Stimulated activated CD4-positive, alpha-beta T cell treated with anti-CD3 and anti-CD28 coated beads, Interleukin-4, amount 100 ng/mL, for 1 hour (primary cell): Measurements from ENCODE around the gene CORO1A.
"Not testable (repeated sequence)": the region's sequence is repeated elsewhere in the genome, so short reads cannot be mapped to it uniquely, and the experiment has no call there.

Experiments
- DNase-seq: peaks from one replicate; pipeline ENCODE4 v3.0.0-alpha.2; 2020

The CORO1A gene

DNA sequence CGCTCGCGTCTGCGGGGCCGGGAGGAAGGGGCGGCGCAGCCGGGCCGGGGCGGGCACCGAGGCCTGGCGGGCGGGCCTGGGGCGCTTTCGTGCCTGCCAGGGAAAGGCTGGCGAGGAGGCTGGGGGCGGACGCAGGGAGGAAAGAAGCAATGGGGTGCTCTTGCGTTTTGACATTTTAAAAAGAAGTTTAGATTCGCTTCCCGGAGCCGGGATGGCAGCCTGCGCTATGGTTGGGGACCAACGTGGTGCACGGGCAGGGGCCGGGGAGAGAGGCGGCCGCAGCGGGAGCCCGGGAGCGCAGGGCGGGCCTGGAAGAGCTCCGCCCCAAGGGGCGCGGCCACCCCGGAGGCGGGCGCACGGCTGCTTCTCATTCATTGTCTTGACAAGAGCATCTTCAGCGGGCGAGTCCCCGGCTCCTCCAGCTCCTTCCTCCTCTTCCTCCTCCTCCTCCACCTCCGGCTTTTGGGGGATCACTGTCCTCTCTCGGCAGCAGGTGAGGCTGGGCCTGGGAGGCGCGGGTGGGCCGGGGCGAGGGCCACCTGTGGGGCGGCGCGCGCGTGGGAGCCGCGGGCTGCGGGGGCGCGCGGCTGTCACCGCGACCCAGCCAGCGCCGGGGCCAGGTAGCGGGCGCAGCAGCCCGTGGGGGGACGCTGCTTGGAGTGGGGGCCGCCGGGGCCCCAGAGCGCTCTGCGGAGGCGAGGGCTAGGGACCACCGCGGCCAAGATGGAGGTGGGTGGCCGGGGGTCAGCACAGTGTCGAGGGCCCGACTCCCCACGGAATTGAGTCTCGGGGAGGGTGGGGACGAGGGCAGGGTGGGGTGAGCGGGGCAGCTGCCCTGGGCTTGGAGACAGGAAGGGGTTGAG lies at the start of gene CORO1A:
CORO1A (plus strand) TSS at position 370 of the 863 bp plus-strand sequence. CDS start 1,608 bp downstream, outside the sequence.
- peak; percentile 82 for DNase-seq

DNA sequence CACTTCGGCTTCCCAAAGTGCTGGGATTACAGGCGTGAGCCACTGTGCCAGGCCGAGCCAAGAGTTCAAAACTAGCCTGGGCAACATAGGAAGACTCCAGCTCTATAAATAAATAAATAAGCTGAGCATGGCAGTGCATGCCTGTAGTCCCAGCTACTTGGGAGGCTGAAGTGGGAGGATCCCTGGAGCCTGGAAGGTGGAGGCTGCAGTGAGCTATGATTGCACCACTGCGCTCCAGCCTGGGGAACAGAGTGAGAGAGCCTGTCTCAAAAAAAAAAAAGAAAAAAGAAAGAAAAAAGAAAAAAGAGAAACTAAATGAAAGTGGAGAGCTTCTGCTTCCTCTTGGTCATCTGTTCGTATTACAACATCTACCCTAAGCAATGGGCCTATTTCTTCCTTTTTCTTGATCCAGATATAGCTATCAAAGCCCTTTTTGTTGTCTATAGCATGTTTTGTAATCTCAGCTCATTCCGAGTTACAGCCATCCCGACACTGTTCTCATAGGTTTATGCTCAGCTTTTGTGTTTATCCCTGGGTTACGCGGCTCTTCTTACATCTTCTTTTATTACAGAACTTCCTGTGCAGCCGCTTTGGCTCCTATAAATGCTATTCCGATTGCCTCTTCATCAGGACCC lies 46.3 kb upstream of the CORO1A start:
- no peak for DNase-seq

DNA sequence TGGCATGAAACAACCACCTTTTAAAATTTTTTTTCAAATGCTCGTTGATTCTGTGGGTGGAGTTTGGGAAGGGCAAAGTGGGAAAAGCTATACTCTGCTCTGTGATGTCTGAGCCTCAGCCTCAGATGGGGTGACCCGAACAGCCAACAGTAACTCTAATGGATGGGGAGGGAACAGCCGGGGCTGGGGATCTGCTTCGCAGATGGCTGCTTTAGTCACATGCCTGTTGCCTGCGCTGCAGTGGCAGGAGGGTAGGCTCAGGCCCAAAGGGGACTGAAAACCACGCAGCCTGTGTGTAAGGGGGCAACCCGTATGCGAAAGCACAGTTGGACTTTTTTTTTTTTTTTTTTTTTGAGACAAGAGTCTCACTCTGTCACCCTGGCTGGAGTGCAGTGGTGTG lies 45.5 kb upstream of the CORO1A start:
- DNase-seq, result no peak

DNA sequence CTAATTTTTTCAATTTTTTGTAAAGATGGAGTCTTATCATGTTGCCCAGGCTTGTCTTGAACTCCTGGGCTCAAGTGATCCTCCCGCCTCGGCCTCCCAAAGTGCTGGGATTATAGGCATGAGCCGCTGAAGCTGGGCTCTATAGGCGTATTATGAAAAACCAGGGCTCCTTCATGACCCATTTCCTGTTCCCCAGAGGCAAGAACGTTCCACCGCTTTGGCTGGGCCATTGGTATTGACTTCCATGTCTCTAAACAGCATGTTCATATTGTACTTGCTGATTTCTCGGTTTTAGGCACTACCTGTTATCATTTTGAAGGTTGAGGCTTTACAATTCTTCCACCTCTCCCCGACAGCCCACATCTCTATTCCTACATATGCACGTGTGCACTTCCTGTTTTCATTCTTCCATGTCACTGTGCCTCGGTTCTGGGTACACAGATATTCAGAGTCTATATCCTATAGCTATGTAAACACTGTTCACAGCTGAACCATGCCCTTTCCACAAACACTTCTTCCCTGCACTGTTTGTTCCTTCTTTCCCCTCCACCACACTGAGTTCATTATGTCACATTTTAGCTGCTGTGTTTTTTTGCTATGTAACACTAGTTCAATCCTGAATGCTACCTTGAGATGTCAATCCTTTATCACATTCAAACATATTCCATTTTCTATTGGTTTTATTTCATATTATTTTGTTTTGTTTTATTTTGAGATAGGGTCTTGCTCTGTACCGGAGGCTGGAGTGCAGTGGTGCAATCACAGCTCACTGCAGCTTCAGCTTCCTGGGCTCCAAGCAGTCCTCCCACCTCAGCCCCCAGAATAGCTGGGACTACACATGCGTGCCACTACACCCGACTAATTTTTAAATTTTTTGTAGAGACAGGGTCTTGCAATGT lies 43.6 kb upstream of the CORO1A start:
- DNase-seq, result no peak

DNA sequence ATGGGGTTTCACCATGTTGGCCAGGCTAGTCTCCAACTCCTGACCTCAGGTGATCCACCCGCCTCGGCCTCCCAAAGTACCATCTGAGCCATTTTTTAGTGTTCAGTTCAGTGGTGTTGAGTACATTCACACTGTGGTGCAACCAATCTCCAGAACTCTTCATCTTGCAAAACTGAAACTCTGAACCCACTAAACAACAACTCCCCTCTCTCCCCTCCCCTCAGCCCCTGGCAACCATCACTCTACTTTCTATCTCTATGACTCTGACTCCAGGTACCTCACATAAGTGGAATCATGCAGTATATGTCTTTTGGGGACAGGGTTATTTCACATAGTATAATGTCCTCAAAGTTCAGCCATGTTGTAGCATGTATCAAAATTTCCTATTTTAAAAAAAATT lies 41.7 kb upstream of the CORO1A start:
- no peak for DNase-seq

DNA sequence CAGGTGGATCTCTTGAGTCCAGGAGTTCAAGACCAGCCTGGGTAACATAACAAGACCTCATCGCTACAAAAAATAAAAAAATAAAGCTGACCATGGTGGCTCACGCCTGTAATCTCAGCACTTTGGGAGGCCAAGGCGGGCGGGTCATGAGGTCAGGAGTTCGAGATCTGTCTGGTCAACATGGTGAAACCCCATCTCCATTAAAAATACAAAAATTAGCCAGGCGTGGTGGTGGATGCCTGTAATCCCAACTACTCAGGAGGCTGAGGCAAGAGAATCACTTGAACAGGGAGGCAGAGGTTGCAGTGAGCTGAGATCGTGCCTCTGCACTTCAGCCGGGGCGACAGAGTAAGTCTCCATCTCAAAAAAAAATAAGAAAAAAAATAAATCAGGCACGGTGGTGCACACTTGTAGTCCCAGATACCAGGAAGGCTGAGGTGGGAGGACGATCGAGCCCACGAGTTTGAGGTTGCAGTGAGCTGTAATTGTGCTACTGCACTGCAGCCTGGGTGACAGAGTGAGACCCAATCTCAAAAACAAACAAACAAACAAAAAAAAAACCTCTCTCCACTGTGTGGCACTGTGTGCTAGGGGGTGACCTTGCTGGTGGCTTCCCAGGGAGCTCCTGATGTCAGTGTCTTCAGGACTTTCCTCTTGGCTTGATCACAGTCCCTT lies 40.6 kb upstream of the CORO1A start:
- DNase-seq, result no peak

DNA sequence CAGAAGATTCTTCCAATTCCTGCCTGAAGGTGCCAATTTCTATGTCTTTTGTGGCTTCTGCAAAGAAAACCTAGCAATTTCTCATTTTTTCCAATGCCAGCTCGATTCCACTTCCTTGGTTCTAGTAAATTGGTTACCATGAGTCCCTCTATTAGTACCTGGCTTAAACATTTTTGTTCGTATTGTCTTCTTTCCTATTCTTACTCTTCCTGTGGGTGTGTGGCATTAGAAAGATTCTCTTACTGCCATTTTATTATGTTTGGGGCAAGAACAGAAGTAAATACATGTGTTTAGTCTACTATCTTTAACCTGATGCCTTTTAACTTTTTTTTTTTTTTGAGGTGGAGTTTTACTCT lies 40.1 kb upstream of the CORO1A start:
- DNase-seq, result no peak

DNA sequence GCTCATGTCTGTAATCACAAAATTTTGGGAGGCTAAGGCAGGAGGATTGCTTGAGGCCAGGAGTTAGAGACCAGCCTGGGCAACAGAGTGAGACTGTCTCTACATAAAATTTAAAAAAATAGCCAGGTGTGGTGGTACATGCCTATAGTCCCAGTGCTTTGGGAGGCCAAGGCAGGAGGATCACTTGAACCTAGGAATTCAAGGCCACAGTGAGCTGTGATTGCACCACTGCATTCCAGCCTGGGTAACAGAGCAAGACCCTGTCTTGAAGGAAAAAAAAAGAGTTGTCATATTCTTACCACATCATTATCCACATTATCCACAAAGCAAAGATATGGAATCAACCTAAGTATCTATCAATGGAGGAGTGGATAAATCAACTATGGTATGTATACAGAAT lies 39.4 kb upstream of the CORO1A start:
- DNase-seq, result no peak

DNA sequence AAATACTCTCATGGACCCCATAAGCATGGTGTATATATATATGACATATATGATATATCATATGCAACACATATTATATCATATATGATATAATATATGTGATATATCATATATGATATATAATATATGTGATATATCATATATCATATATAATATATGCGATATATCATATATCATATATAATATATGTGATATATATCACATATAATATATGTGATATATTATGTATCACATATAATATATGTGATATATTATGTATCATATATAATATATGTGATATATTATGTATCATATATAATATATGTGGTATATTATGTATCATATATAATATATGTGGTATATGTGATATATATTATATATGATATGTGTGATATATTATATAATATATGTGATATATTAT lies 38.5 kb upstream of the CORO1A start:
- no peak for DNase-seq

DNA sequence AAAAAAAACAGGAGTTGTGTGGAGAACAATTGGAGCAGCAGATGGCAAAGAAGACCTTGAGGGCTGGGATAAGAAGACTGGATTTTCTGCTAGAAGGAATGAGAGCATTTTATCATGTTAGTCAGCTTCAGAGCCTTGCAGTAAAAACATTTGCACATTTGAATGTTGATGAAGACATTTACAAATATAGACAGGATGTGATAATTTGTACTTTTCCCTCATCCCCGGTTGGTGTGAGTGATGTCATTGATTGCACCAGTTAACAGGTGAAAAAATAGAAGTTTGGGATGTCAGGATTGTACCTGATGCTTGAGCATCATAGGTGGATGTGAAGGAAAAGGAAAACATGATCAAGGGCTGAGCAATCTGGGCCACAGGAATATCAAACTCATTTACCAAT lies 37.7 kb upstream of the CORO1A start:
- DNase-seq, result no peak

DNA sequence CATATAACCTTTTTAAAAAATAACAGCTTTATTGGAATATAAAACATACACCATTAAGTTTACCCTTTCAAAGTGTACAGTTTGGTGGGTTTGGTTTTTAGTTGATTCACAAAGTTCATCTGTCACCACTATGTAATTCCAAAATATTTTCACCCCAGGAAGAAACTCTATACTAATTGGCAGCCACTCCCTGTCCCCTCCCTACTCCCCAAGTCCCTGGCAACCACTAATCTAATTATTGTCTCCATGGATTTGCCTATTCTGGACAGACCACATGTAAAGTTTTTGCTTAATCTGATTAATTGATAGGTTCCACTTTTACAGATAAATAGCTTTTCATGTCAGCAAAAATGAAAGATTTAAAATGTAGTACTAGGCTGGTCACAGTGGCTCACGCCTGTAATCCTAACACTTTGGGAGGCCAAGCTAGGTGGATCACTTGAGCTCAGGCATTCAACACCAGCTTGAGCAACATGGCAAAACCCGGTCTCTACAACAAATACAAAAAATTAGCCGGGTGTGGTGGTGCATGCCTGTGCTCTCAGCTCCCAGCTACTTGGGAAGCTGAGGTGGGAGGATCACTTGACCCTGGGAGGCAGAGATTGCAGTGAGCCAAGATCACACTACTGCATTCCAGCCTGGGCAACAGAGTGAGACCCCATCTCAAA lies 35.4 kb upstream of the CORO1A start:
- DNase-seq, result no peak

DNA sequence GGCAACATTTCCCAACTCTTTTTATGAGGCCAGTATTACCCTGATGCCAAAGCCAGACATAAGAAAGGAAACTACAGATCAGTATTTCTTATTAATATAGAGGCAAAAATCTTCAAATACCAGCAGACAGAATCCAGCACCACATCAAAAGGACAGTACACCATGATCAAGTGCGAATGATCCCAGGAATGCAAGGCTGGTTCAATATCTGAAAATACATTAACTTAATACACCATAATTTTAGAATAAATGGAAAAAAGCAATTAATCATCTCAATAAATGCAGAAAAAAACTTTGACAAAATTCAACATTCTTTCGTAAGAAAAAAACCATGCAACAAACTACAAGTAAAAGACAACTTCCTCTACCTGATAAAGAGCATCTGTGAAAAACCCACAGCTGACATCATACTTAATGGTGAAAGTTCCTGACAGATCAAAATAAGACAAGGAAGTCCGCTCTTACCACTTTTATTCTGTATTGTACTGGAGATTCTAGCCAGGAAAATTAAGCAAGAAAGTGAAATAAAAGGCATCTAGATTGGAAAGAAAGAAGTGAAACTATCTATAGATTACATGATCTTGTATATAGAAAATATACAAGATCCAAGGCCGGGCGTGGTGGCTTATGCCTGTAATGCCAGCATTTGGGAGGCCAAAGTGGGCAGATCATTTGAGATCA lies 34.0 kb upstream of the CORO1A start:
- DNase-seq, result no peak

DNA sequence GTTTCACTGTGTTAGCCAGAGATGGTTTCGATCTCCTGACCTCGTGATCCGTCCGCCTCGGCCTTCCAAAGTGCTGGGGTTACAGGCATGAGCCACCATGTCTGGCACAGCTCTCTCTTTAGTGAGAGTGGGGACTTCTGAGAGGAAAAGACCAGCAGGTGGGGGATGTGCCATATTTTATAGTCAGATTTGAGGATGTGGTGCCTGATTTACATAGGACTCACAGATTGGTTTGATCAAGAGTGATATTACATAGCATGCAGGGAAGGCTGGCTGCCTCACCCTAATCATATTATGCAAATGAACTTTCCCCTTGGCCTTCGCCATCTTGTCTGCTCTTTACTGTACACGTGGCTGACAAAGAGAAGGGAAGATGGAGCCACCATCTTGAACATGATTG lies 32.3 kb upstream of the CORO1A start:
- no peak for DNase-seq

DNA sequence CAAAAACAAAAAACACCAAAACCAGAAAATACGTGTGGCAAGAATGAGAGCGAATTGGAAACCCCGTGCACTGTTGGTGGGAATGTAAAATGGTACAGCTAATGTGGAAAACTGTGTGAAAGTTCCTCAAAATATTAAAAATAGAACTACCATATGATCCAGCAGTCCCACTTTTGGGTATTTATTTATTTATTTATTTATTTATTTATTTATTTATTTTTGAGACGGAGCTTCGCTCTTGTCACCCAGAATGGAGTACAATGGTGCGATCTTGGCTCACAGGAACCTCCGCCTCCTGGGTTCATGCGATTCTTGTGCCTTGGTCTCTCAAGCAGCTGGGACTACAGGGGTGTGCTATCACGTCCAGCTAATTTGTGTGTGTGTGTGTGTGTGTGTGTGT lies 30.9 kb upstream of the CORO1A start:
- no peak for DNase-seq

DNA sequence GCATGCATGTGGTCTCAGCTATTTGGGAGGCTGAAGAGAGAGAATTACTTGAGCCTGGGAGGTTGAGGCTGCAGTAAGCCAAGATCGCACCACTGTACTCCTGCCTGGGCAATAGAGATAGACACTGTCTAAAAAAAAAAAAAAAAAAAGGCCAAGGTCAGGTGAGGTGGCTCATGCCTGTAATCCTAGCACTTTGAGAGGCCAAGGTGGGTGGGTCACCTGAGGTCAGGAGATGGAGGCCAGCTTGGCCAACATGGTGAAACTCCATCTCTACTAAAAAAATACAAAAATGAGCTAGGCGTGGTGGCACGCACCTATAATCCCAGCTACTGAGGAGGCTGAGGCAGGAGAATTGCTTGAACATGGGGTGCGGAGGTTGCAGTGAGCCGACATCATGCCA lies 28.2 kb upstream of the CORO1A start:
- no peak for DNase-seq

DNA sequence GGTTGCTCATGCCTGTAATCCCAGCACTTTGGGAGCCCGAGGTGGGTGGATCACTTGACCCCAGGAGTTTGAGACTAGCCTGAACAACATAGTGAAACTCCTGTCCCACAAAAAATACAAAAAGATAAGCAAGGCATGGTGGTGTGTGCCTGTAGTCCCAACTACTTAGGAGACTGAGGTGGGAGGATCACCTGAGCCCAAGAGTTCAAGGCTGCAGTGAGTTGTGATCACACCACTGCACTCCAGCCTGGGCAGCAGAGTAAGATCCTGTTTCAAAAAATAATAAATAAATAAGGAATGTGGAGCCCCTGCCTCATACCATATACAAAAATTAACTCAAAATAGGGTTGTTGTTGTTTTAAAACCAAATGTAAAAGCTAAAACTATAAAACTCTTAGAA lies 26.2 kb upstream of the CORO1A start:
- DNase-seq, result no peak

DNA sequence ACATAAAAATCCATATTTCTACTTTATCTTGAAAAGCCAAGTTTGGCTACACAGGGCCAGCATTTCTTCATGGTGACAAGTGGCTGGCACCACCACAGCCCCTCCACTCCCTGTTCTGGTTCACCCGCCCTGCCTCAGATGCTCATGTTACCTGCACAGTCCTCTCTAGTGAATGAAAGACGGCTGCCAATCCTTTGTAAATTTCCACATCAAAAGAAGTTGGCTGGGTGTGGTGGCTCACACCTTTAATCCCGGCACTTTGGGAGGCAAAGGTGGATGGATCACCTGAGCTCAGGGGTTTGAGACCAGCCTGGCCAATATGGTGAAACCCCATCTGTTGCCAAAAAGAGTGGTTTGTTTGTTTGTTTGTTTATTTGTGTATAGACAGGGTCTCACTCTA lies 19.9 kb upstream of the CORO1A start:
- no peak for DNase-seq

DNA sequence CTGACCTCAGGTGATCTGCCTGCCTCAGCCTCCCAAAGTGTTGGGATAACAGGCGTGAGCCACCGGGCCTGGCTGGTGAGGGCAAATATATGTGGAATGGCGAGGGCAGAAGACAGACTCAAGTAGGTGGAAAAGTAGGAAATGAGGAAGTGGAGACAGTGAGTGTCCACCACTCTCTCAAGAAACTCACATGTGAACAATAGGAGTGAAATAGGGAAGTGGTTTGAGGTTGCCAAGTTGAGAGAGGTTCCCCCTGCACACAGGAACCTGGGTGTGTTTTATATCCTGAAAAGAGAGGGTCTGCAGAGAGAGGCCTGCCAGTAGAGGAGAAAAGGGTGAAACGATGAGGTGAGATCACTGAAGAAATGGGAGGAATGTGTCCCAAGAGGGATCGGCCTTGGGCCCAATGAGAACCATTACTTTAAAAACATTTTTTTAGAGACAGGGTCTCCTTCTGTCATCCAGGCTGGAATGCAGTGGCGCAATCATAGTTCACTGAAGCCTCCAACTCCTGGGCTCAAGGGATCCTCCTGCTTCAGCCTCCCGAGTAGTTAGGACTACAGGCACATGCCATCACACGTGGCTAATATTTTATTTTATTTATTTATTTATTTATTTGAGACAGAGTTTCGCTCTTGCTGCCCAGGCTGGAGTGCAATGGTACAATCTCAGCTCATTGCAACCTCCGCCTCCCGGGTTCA lies 17.1 kb upstream of the CORO1A start:
- DNase-seq, result no peak

DNA sequence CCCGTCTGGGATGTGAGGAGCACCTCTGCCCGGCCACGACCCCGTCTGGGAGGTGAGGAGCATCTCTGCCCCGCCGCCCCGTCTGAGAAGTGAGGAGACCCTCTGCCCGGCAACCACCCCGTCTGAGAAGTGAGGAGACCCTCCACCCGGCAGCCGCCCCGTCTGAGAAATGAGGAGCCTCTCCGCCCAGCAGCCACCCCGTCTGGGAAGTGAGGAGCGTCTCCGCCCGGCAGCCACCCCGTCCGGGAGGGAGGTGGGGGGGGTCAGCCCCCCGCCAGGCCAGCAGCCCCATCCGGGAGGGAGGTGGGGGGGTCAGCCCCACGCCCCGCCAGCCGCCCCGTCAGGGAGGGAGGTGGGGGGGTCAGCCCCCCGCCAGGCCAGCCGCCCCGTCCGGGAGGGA lies 14.7 kb upstream of the CORO1A start:
- DNase-seq, result not testable (repeated sequence)

DNA sequence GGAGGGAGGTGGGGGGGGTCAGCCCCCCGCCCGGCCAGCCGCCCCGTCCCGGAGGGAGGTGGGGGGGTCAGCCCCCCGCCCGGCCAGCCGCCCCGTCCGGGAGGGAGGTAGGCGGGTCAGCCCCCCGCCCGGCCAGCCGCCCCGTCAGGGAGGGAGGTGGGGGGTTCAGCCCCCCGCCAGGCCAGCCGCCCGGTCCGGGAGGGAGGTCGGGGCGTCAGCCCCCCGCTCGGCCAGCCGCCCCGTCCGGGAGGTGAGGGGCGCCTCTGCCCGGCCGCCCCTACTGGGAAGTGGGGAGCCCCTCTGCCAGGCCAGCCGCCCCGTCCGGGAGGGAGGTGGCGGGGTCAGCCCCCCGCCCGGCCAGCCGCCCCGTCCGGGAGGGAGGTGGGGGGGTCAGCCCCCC lies 14.0 kb upstream of the CORO1A start:
- not testable (repeated sequence) for DNase-seq

DNA sequence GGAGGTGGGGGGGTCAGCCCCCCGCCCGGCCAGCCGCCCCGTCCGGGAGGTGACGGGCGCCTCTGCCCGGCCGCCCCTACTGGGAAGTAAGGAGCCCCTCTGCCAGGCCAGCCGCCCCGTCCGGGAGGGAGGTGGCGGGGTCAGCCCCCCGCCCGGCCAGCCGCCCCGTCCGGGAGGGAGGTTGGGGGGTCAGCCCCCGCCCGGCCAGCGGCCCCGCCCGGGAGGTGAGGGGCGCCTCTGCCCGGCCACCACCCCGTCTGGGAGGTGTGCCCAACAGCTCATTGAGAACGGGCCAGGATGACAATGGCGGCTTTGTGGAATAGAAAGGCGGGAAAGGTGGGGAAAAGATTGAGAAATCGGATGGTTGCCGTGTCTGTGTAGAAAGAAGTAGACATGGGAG lies 13.3 kb upstream of the CORO1A start:
- DNase-seq, result not testable (repeated sequence)
